ENCODE data around the gene SAMD13.

SAMD13 gene, protein sequence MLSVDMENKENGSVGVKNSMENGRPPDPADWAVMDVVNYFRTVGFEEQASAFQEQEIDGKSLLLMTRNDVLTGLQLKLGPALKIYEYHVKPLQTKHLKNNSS

DNA sequence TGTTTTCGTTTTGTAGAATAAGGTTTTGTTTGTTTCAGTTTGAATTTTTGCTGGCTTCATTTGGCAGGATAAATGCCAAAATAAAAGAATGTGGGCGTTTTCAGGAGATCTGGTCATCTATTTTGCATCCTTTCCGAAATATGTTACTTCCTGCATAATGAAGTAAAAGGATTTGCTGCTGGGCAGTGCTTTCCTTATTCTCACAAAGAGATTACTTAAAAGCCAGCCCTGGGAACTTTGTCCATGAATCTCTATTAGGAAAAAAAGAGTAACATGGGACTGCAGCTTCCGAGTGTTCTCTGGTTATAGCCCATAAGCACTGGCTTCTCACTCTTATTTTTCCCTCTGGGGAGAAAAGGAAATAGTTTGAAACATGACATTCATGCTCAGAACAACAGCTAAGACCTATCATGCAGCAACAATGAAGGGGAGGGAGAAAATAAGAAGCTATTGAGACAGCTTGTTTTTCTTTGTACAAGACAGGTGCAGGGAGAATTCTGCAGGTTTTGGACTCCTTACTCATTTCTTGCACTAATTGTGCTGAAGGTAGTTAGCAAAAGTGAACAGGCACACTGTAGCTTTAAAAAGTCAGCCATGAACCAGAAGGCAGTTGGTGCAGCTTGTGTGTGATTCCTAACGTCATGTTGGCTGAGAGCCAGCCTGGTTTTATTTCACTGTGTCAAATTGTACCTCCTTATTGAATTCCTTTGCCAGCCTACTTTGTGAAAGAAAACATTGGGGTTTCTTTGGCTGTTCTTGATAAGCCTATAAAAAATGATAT is at the start of gene SAMD13:
Gene SAMD13, plus strand, starts transcription at position 705 of the 781 bp plus-strand sequence. CDS start 1,527 bp downstream, outside the sequence.
- TF ChIP-seq, protein P1, sequence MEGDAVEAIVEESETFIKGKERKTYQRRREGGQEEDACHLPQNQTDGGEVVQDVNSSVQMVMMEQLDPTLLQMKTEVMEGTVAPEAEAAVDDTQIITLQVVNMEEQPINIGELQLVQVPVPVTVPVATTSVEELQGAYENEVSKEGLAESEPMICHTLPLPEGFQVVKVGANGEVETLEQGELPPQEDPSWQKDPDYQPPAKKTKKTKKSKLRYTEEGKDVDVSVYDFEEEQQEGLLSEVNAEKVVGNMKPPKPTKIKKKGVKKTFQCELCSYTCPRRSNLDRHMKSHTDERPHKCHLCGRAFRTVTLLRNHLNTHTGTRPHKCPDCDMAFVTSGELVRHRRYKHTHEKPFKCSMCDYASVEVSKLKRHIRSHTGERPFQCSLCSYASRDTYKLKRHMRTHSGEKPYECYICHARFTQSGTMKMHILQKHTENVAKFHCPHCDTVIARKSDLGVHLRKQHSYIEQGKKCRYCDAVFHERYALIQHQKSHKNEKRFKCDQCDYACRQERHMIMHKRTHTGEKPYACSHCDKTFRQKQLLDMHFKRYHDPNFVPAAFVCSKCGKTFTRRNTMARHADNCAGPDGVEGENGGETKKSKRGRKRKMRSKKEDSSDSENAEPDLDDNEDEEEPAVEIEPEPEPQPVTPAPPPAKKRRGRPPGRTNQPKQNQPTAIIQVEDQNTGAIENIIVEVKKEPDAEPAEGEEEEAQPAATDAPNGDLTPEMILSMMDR (IDR thresholded peaks at IDR 0.05; ENCODE audit: borderline replicate concordance, insufficient read depth, low read depth, low read length): no peak
- no peak within 1 kb of the TSS for H3K4me3 ChIP-seq (ENCODE audit: low read depth, low read length)

DNA sequence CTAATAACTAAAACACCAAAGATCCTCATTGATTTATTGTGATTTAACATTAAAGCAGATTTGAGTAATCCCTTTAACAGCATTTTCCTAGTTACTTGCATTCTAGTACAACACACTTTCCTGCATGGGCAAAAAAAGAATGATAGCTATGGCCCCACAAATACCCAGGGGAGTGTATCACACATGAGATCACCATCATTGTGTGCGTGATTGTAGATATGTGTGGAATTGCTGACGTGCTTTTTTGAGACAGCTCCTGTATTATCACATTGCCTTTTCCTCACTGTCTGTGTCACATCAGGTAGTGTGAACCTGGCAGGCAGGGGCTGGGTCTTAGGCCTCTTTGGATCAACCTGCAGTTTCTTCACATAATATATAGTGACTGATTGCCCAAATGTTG is 48.5 kb upstream of the SAMD13 start:
- TF ChIP-seq, protein P1 (IDR thresholded peaks at IDR 0.05; ENCODE audit: borderline replicate concordance, insufficient read depth, low read depth, low read length): no peak
- H3K4me3 ChIP-seq (ENCODE audit: low read depth, low read length): no peak overlapping the region

DNA sequence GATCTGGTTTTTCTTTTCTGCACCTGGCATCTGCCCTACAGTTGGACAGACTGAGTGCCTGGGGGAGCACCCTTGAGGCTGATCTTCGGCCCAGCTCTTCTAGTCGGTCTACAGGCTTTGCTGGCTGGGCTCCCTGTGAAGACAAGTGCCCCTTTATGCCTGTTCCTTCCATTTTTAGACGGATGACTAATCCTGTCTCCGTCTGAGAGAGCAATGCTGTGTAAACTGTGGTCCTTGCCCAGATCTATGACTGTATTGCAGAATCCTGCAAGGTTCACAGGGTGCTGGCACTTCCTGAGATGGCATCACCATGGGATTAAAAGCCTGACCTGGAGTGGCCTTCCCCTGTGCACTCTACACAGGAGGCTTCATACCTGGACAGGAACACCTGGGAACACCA is 47.6 kb upstream of the SAMD13 start:
- TF ChIP-seq, protein P1 (IDR thresholded peaks at IDR 0.05; ENCODE audit: borderline replicate concordance, insufficient read depth, low read depth, low read length): no peak

DNA sequence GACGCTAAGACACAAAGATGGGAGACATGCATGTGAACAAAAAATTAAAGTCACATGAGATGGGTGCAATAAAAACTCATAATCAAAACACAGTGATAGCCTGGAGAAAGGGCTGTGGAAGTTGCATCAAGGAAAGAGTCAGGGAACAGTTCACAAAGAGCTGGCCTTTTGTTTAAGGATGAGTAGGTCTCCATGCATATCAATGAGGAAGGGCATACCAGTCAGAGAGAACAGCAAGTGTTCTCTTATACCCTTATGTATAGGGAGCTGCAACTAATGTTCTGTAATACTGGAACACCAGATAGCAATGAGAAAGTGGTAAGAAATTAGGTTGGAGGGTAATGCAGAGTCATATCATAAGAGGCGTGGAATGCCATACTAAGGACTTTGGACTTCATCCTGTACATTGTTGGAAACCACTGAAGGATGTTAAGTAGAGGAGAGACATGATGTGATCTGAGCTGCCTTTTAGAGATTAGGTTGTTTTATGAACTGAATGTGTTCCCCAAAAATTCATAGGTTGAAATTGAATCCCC is 46.7 kb upstream of the SAMD13 start:
- TF ChIP-seq, protein P1 (IDR thresholded peaks at IDR 0.05; ENCODE audit: borderline replicate concordance, insufficient read depth, low read depth, low read length): no peak
- H3K4me3 ChIP-seq (ENCODE audit: low read depth, low read length): no peak overlapping the region

More for the DNA sequence above, 47.6 kb upstream of the SAMD13 start:
- no peak overlapping the region for H3K4me3 ChIP-seq (ENCODE audit: low read depth, low read length)

DNA sequence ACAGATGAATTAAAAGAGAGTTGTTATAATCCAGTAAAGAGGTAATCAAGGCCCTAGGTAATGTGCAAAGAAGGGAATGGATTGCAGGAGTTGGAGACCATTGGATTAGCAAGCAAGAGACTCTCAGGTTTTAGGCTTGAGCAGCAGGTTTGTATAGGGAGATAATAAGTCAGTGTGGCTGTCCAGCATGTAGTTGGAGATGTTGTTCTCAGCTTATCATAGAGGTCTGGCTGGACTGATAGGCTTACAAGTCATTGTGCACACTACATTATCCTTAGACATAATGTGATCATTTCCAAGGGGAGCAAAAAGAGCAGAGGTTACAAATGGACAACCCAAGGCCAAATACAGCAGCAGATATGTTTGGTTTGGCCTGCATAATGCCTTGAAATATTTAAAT is 45.9 kb upstream of the SAMD13 start:
- H3K4me3 ChIP-seq (ENCODE audit: low read depth, low read length): no peak overlapping the region
- TF ChIP-seq, protein P1 (IDR thresholded peaks at IDR 0.05; ENCODE audit: borderline replicate concordance, insufficient read depth, low read depth, low read length): no peak

DNA sequence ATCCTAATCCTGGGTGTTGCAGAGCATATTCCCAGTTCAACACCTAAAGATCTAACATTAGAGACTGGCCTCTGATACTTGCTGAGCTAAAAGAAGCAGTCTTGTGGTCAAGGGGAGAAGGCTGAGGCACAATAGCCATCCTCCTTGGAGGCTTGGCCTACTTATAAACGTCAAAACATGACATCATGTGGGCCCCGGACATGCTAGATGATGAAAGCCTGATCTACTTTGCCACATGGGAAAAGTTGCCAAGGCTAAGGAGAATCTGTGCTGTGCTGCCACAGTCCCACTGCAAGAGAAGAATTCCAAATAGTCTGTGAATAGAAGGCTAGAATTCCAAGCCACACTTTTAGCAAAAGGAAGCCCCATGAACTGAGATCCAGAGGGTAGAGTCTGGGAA is 43.9 kb upstream of the SAMD13 start:
- H3K4me3 ChIP-seq (ENCODE audit: low read depth, low read length): no peak overlapping the region
- TF ChIP-seq, protein P1 (IDR thresholded peaks at IDR 0.05; ENCODE audit: borderline replicate concordance, insufficient read depth, low read depth, low read length): no peak

DNA sequence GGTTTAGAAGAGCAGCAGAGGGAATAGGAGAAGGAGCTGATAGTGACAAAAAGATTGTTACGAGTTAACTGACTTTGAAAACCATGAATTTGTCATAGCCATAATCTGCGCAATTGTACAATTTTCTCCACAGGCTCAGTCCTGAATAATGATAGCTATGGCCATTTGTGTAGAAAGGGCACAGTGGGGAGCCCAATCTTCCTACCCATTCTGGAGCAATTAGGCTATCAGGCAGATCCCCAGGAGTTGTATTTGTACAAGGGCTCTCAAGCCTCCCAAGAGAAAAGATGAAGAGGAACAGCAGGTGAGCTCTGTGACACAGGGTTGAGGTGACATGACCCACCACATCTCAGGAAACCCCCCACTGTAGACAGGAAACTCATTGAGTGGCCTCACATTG is 42.1 kb upstream of the SAMD13 start:
- no peak overlapping the region for H3K4me3 ChIP-seq (ENCODE audit: low read depth, low read length)
- TF ChIP-seq, protein P1 (IDR thresholded peaks at IDR 0.05; ENCODE audit: borderline replicate concordance, insufficient read depth, low read depth, low read length): no peak
